GM18870 (cell line): ENCODE results near the gene ABHD2.
"Not testable (repeated sequence)": the region's sequence is repeated elsewhere in the genome, so short reads cannot be mapped to it uniquely, and the experiment has no call there.

ENCODE experiments used
- ATAC-seq: cut with Tn5 transposase; IDR thresholded peaks from one replicate; pipeline ENCODE4 v1.9.1; 2021; ENCODE audit warnings: moderate library complexity; ENCODE audit not compliant: unreplicated experiment

Gene ABHD2

GRCh38 chr15:89074402-89075012 is 13.7 kb upstream of the ABHD2 start:
- ATAC-seq = no peak

- ATAC-seq = no peak
Measured at GRCh38 chr15:89075101-89075640, 13.1 kb upstream of the ABHD2 start.

GRCh38 chr15:89075846-89076245 is 12.4 kb upstream of the ABHD2 start:
- ATAC-seq = no peak

- no peak for ATAC-seq
Measured at GRCh38 chr15:89077750-89078149, 10.5 kb upstream of the ABHD2 start.

GRCh38 chr15:89078851-89079810 is 9.1 kb upstream of the ABHD2 start:
- no peak for ATAC-seq

GRCh38 chr15:89081878-89082277 is 6.4 kb upstream of the ABHD2 start:
- no peak for ATAC-seq

GRCh38 chr15:89083246-89083645 is 5.0 kb upstream of the ABHD2 start:
- ATAC-seq = no peak

GRCh38 chr15:89085289-89085926 is 2.8 kb upstream of the ABHD2 start:
- ATAC-seq = no peak

- not testable (repeated sequence) for ATAC-seq
Measured at GRCh38 chr15:89085933-89086332, 2.3 kb upstream of the ABHD2 start.

GRCh38 chr15:89086390-89086789 is 1.9 kb upstream of the ABHD2 start:
- not testable (repeated sequence) for ATAC-seq

GRCh38 chr15:89087161-89087829 is 961 bp upstream of the ABHD2 start:
- no peak for ATAC-seq

GRCh38 chr15:89088605-89089315 is 504 bp downstream of the ABHD2 start:
- no peak for ATAC-seq

GRCh38 chr15:89089316-89090230 is 1.3 kb downstream of the ABHD2 start:
- no peak for ATAC-seq

- no peak for ATAC-seq
Measured at GRCh38 chr15:89090791-89091626, 2.8 kb downstream of the ABHD2 start.

GRCh38 chr15:89091627-89092220 is 3.5 kb downstream of the ABHD2 start:
- no peak for ATAC-seq

- no peak for ATAC-seq
Measured at GRCh38 chr15:89093509-89093908, 5.3 kb downstream of the ABHD2 start.

- ATAC-seq = no peak
Measured at GRCh38 chr15:89095073-89095472, 6.8 kb downstream of the ABHD2 start.

- ATAC-seq = no peak
Measured at GRCh38 chr15:89095556-89095955, 7.3 kb downstream of the ABHD2 start.
